ENCODE data around the gene CD160.
"Not testable (repeated sequence)": the region's sequence is repeated elsewhere in the genome, so short reads cannot be mapped to it uniquely, and the experiment has no call there.

Gene CD160

GRCh38 chr1:145719230-145720079, at the start of gene CD160:
Gene CD160 (plus strand): TSS chr1:145719499. CDS start chr1:145728328, 8,829 bp downstream.
- no peak within 1 kb of the TSS for H3K27ac Mint-ChIP-seq
- peaks cover 33% of the 10 kb centered on the region for H3K27me3 Mint-ChIP-seq (ENCODE audit: low read depth, poor library complexity)
- H3K4me1 Mint-ChIP-seq = peaks cover 20% of the 10 kb centered on the region
- no peaks in the 10 kb centered on the region for H3K9me3 Mint-ChIP-seq
- DNase-seq = no peak
- H3K36me3 Mint-ChIP-seq (ENCODE audit: low read depth) = no peaks in the 10 kb centered on the region
- TF ChIP-seq CTCF (IDR thresholded peaks at IDR 0.05) = no peak
- no peak within 1 kb of the TSS for H3K4me3 Mint-ChIP-seq

- not testable (repeated sequence) for H3K27ac Mint-ChIP-seq; H3K4me1 Mint-ChIP-seq; H3K36me3 Mint-ChIP-seq (ENCODE audit: low read depth)
These were observed 48.1 kb upstream of the CD160 start for GRCh38 chr1:145670995-145671745.

GRCh38 chr1:145673217-145673616, 46.1 kb upstream of the CD160 start:
- H3K27ac Mint-ChIP-seq; H3K27me3 Mint-ChIP-seq (ENCODE audit: low read depth, poor library complexity); H3K4me3 Mint-ChIP-seq: not testable (repeated sequence)

More at GRCh38 chr1:145670995-145671745, 48.1 kb upstream of the CD160 start:
- H3K27me3 Mint-ChIP-seq (ENCODE audit: low read depth, poor library complexity); H3K9me3 Mint-ChIP-seq; DNase-seq; H3K4me3 Mint-ChIP-seq: not testable (repeated sequence)

DNA sequence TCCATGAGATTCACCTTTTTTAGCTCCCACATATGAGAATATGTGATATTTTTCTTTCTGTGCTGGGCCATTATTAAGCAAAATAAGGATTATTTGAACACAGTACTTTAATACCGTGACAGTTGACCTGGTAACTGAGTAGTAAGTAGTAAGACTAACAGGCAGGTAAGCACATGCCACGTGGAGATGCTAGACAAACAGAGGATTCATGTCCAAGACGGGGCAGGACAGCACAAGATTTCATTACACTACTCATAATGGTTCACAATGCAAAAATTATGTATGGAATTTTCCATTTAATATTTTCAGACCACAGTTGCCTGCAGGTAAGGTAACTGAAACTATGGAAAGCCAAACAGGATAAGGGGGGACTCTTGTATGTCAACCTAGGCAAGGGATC, 34.4 kb upstream of the CD160 start:
- not testable (repeated sequence) for H3K4me1 Mint-ChIP-seq; H3K27ac Mint-ChIP-seq; H3K27me3 Mint-ChIP-seq (ENCODE audit: low read depth, poor library complexity); H3K9me3 Mint-ChIP-seq; DNase-seq; H3K4me3 Mint-ChIP-seq
- peaks cover 10% of the 10 kb centered on the region for H3K36me3 Mint-ChIP-seq (ENCODE audit: low read depth)

More at GRCh38 chr1:145673217-145673616, 46.1 kb upstream of the CD160 start:
- not testable (repeated sequence) for H3K4me1 Mint-ChIP-seq; H3K9me3 Mint-ChIP-seq; DNase-seq; H3K36me3 Mint-ChIP-seq (ENCODE audit: low read depth)

GRCh38 chr1:145686078-145686477, 33.2 kb upstream of the CD160 start:
- not testable (repeated sequence) for H3K9me3 Mint-ChIP-seq; H3K27me3 Mint-ChIP-seq (ENCODE audit: low read depth, poor library complexity); DNase-seq; H3K4me1 Mint-ChIP-seq; H3K27ac Mint-ChIP-seq; H3K4me3 Mint-ChIP-seq
- H3K36me3 Mint-ChIP-seq (ENCODE audit: low read depth) = peaks cover 10% of the 10 kb centered on the region

DNA sequence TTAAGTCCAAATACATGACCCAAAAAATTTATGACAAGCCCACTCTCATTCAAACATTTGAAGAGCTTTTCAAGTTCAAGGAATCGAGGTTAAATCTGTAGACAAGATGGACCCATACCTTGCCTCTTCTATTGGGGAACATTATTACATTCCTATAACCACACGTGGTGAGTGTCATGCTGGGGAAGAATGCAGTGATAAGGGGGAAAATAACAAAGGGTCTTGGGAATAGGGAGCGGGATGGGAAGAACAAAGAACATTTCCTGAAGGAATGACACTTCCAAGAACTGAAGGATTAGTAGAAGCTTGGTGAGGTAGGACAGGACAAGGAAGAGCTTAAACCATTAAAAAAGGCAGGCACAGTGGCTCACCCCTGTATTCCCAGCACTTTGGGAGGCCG, 31.0 kb upstream of the CD160 start:
- Mint-ChIP-seq H3K27me3 (ENCODE audit: low read depth, poor library complexity) (peaks cover 5% of the 10 kb centered on the region), H3K4me1 (peaks cover 18% of the 10 kb centered on the region), H3K36me3 (ENCODE audit: low read depth) (peaks cover 10% of the 10 kb centered on the region), H3K9me3 (peaks cover 8% of the 10 kb centered on the region), H3K27ac (no peak overlapping the region), H3K4me3 (no peak overlapping the region)
- DNase-seq = no peak
- TF ChIP-seq CTCF (IDR thresholded peaks at IDR 0.05) = no peak

- H3K4me3 Mint-ChIP-seq = no peak overlapping the region
These were observed 30.4 kb upstream of the CD160 start for GRCh38 chr1:145688924-145689323.

More at GRCh38 chr1:145688924-145689323, 30.4 kb upstream of the CD160 start:
- DNase-seq = no peak
- Mint-ChIP-seq H3K36me3 (ENCODE audit: low read depth) (peaks cover 10% of the 10 kb centered on the region), H3K27ac (no peak overlapping the region), H3K4me1 (peaks cover 18% of the 10 kb centered on the region), H3K9me3 (peaks cover 11% of the 10 kb centered on the region), H3K27me3 (ENCODE audit: low read depth, poor library complexity) (peaks cover 5% of the 10 kb centered on the region)
- TF ChIP-seq CTCF (IDR thresholded peaks at IDR 0.05) = no peak

All from nephron progenitor cell (in vitro differentiated cells).